Fibroblast of lung (primary cell): Measurements from ENCODE around the gene ANKH. TPM values are rescaled to one million over a fixed set of nuclear protein-coding genes. Genes with fewer than 3 reads are reported as not detected.

ENCODE experiments used
- DNase-seq, 2 donors: peaks; one replicate each; pipeline versions ENCODE4 v3.0.0 to v3.0.0-alpha.2; 2010; ENCODE audit warnings: low read depth in 2 of 2
- H2AFZ ChIP-seq: 2 replicates; pipeline ENCODE4 v1.5.1; 2012; ENCODE audit warnings: low read length, control low read depth, inconsistent platforms
- H3K27ac ChIP-seq: 2 replicates; pipeline ENCODE4 v1.5.1; 2011; ENCODE audit warnings: low read length, control low read depth; ENCODE audit not compliant: insufficient read depth
- H3K27me3 ChIP-seq: 2 replicates; pipeline ENCODE4 v1.5.1; 2011; ENCODE audit warnings: mild to moderate bottlenecking, low read length; ENCODE audit not compliant: control insufficient read depth, insufficient read depth
- H3K36me3 ChIP-seq: 2 replicates; pipeline ENCODE4 v1.5.1; 2011; ENCODE audit warnings: low read length; ENCODE audit not compliant: control insufficient read depth, insufficient read depth
- H3K4me1 ChIP-seq: 2 replicates; pipeline ENCODE4 v1.5.1; 2011; ENCODE audit warnings: low read length; ENCODE audit not compliant: control insufficient read depth, insufficient read depth; ENCODE audit errors: extremely low read depth
- H3K4me2 ChIP-seq: 2 replicates; pipeline ENCODE4 v1.5.1; 2011; ENCODE audit warnings: low read length, control low read depth; ENCODE audit not compliant: insufficient read depth; ENCODE audit errors: extremely low read depth
- H3K4me3 ChIP-seq, 4 experiments: fragments of 200-600 bp in 1 of 4; sonication (generic) in 1 of 4; replicated peaks in 1 of 4; 2 replicates each; pipeline ENCODE4 v1.5.1; 2011 to 2016; ENCODE audit warnings: low read length in 4 of 4, low read depth in 3 of 4, mild to moderate bottlenecking in 3 of 4, control low read depth in 2 of 4, inconsistent platforms in 1 of 4, mixed read lengths in 1 of 4; ENCODE audit not compliant: insufficient read depth in 1 of 4; ENCODE audit errors: control extremely low read depth in 1 of 4
- H3K79me2 ChIP-seq: 2 replicates; pipeline ENCODE4 v1.5.1; 2012; ENCODE audit warnings: mild to moderate bottlenecking, low read length, inconsistent platforms; ENCODE audit not compliant: control insufficient read depth, insufficient read depth
- H3K9ac ChIP-seq: 2 replicates; pipeline ENCODE4 v1.5.1; 2011; ENCODE audit warnings: mild to moderate bottlenecking, low read length, control low read depth; ENCODE audit not compliant: insufficient read depth
- H3K9me3 ChIP-seq: 2 replicates; pipeline ENCODE4 v1.5.1; 2012; ENCODE audit warnings: low read depth, low read length; ENCODE audit not compliant: control insufficient read depth, insufficient read depth
- H4K20me1 ChIP-seq: 2 replicates; pipeline ENCODE4 v1.5.1; 2011; ENCODE audit warnings: low read length; ENCODE audit not compliant: control insufficient read depth, insufficient read depth; ENCODE audit errors: extremely low read depth
- EZH2 ChIP-seq: IDR thresholded peaks from 2 replicates; pipeline ENCODE4 v1.5.1; 2012; ENCODE audit warnings: low read length, control low read depth, mild to moderate bottlenecking; ENCODE audit errors: missing control alignments
- polyA plus RNA-seq, 2 donors: library from polyadenylated mRNA; depleted of rRNA in 1 of 2; stranded (reverse) in 1 of 2; unstranded in 1 of 2; fragments of >200 nt; gene quantifications; 2 replicates each; pipeline ENCODE4 v1.2.1, GENCODE V29; 2011 to 2012; ENCODE audit warnings: missing spikeins in 1 of 2
- total RNA-seq: library from RNA; depleted of rRNA; stranded (reverse); fragments of >200 nt; gene quantifications from 2 replicates; pipeline ENCODE4 v1.2.1, GENCODE V29; 2014
- TF ChIP-seq, protein P1 (sequence below), 2 donors: IDR thresholded peaks in 1 of 2; conservative IDR thresholded peaks in 1 of 2; 1 replicate in 1 of 2; 2 replicates in 1 of 2; pipeline ENCODE4 v1.5.1; 2011 to 2012; ENCODE audit warnings: low read length in 2 of 2, control low read depth in 1 of 2, inconsistent platforms in 1 of 2, low read depth in 1 of 2, mild to moderate bottlenecking in 1 of 2

The ANKH gene
- total and polyA plus RNA-seq, 2 donors (not counting 1 experiment from before 2014, with no cell fraction given), result 5.8 to 10.9 TPM

DNA sequence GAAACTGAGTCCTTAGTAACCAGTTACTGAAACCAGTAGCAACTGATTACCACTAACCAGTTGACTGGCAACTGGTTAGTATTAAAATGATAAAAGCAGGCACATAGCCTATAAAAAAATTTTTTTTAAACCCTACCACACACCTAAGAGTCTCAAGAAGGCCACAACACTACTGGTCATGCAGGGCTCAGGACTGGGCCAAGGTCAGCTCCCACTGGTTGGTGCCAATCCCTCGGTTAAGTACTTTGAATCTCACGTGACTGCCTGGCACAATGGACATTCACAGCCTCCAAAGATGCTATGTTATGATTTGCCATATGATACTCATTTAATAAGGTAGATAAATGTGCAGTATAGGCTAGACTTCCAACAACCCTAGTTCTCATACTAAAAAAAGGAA, 8.5 kb downstream of the ANKH start:
- Histone ChIP-seq H3K9ac (no peak overlapping the region), H3K9me3 (no peaks in the 10 kb centered on the region), H3K27ac (no peak overlapping the region), H4K20me1 (no peaks in the 10 kb centered on the region), H3K36me3 (no peaks in the 10 kb centered on the region), H3K4me2 (no peak overlapping the region), H3K79me2 (no peaks in the 10 kb centered on the region), H3K4me1 (no peaks in the 10 kb centered on the region), H2AFZ (no peak overlapping the region), H3K4me3 (no peak overlapping the region), H3K27me3 (no peaks in the 10 kb centered on the region)
- DNase-seq, result no peak
- TF ChIP-seq, protein P1, sequence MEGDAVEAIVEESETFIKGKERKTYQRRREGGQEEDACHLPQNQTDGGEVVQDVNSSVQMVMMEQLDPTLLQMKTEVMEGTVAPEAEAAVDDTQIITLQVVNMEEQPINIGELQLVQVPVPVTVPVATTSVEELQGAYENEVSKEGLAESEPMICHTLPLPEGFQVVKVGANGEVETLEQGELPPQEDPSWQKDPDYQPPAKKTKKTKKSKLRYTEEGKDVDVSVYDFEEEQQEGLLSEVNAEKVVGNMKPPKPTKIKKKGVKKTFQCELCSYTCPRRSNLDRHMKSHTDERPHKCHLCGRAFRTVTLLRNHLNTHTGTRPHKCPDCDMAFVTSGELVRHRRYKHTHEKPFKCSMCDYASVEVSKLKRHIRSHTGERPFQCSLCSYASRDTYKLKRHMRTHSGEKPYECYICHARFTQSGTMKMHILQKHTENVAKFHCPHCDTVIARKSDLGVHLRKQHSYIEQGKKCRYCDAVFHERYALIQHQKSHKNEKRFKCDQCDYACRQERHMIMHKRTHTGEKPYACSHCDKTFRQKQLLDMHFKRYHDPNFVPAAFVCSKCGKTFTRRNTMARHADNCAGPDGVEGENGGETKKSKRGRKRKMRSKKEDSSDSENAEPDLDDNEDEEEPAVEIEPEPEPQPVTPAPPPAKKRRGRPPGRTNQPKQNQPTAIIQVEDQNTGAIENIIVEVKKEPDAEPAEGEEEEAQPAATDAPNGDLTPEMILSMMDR (conservative IDR thresholded peaks at IDR 0.05 in 1 of 2, IDR thresholded peaks at IDR 0.05 in 1 of 2; ENCODE audit: low read depth in 1 of 2, low read length in 2 of 2), result no peak
- no peak for TF ChIP-seq EZH2

DNA sequence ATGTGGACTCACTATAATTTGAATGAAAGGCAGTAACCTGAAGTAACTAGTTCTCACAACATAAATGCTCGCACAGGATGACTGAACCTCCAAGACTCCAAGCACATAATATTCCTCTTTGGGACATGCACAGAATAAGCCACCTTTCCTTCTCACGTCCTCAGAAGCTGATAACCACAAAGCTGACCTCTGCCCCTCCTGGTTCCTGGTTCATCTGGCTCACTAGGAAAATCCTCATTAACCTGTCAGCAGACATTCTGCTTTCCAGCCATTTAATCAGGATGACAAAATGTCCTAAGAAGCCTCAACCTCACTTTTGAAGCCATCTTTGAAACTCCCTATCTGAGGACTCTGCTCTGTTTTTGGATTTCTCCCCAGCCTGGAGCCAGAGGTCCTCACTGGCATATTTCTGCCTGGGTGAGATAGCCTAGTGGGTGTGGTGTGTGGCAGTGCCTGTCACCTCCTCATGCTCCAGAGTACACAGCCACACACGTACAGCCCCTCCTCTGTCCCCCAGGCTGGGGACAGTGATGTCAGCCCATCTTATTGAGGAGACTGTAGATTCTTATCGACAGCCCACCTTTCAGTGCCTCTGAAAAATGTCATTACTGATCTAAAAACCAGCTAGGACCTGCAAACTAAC, 10.3 kb downstream of the ANKH start:
- H3K79me2 ChIP-seq, result no peaks in the 10 kb centered on the region
- no peak overlapping the region for H3K4me2 ChIP-seq
- TF ChIP-seq EZH2, result no peak
- TF ChIP-seq, protein P1 (conservative IDR thresholded peaks at IDR 0.05 in 1 of 2, IDR thresholded peaks at IDR 0.05 in 1 of 2; ENCODE audit: low read depth in 1 of 2, low read length in 2 of 2), result no peak
- H3K9me3 ChIP-seq, result no peaks in the 10 kb centered on the region
- no peaks in the 10 kb centered on the region for H3K27me3 ChIP-seq
- no peak overlapping the region for H3K9ac ChIP-seq
- no peak overlapping the region for H3K4me3 ChIP-seq
- no peak for DNase-seq
- no peaks in the 10 kb centered on the region for H3K36me3 ChIP-seq
- no peaks in the 10 kb centered on the region for H3K4me1 ChIP-seq
- H3K27ac ChIP-seq, result no peak overlapping the region
- H4K20me1 ChIP-seq, result no peaks in the 10 kb centered on the region
- H2AFZ ChIP-seq, result no peak overlapping the region

DNA sequence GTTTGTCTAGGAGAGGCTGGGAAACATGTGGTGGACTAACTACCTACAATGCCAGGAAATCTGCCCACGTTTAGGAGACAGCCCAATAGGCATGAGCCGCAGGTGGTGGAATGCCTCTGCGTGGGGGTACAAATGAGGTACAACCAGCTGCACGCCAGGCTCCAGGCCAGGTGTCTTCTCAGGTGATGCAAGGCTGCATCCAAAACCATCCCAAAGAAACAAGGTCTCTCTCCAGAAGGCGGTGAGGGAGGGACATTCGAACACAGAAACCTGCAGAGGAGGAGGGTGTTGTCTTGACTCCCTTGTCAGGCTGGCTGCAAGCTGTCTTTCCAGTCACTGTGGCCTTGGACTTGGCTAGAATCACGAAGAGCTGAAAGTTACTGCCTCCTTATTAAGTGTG, 11.6 kb downstream of the ANKH start:
- Histone ChIP-seq H3K36me3 (no peaks in the 10 kb centered on the region), H3K4me3 (no peak overlapping the region), H3K79me2 (no peaks in the 10 kb centered on the region), H4K20me1 (no peaks in the 10 kb centered on the region), H3K9me3 (no peaks in the 10 kb centered on the region), H3K27me3 (no peaks in the 10 kb centered on the region), H2AFZ (no peak overlapping the region), H3K4me2 (no peak overlapping the region), H3K27ac (no peak overlapping the region), H3K9ac (no peak overlapping the region), H3K4me1 (no peaks in the 10 kb centered on the region)
- no peak for DNase-seq
- TF ChIP-seq, protein P1 (conservative IDR thresholded peaks at IDR 0.05 in 1 of 2, IDR thresholded peaks at IDR 0.05 in 1 of 2; ENCODE audit: low read depth in 1 of 2, low read length in 2 of 2), result no peak
- TF ChIP-seq EZH2, result no peak
